T-helper 1 cell (primary cell): ENCODE data around the gene LAMC1.

ENCODE experiments used
- DNase-seq, 5 donors: peaks; one replicate each; pipeline ENCODE4 v3.0.0-alpha.2; 2012 to 2020

The LAMC1 gene

DNA sequence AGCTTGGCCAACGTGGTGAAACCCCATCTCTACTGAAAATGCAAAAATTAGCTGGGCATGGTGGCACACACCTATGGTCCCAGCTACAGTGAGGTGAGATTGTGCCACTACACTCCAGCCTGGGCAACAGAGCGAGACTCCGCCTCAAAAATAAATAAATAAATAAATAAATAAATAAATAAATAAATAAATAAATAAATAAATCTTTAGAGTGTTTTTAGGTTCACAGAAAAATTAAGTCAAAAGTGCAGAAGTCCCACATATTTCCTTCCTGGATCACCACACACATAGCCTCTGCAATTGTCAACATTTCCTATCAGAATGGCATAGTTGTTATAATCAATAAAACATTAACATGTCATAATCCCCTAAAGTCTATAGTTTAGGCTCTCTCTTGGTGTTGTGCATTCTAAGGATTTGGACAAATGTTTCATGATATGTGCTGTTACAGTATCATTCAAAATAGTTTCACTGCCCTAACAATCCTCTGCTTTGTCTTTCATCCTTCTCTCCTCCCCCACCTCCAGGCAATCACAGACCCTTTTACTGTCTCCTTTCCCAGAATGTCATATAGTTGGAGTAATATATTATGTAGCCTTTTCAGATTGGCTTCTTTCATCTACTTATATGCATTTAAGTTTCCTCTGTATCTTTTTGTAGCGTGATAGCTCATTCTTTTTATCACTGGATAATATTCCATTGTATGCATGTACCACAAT lies 58.3 kb downstream of the LAMC1 start:
- no peak for DNase-seq

DNA sequence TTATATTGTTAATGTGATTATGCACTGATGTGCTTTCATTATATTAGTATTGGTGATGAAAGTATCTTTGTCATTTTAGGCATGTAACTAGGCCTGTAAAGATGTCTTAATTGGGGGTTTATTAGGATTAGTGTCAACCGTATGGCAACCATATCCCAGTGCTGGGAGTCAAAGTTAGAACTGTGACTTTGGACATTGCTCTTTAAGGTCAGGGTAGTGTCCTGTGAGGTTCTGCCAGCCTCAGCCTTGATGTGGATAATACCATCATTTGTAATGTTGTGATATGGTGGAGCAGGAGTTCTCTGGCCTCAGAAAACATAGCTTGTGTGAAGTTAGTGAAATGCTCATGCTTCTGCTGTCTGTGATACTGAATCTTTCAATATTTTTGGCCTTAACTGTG lies 59.4 kb downstream of the LAMC1 start:
- no peak for DNase-seq

GRCh38 chr1:183087001-183087400 lies 63.8 kb downstream of the LAMC1 start:
- no peak for DNase-seq

DNA sequence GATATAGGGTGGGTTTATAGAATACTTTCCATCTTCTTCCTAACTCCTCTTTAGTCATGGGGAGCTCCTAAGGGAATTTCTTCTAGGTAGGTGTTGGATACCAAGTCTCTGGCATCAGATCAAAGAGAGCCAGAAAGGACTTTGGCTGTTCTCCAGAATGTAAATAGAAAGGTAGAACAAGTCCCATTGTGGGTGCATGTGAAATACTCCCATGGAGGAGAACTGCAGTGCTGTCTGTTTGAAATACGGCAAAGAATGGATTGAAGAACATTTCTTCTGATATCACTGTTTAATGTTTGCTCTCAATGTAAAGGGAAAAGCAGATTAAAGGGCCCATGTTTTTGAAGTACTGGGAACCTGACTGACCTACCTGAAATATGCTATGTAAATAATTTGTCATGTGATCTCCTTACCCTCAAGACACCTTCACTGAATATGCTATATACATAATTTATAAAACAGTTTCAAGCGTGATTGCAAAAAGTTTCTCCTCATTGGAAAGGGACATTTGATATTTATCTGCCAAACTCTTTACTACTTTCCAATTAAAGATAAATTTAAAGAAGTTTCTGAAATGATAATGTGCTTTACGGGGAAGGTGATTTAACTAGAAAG lies 65.9 kb downstream of the LAMC1 start:
- no peak for DNase-seq

GRCh38 chr1:183090391-183091006 lies 67.3 kb downstream of the LAMC1 start:
- DNase-seq, result no peak

DNA sequence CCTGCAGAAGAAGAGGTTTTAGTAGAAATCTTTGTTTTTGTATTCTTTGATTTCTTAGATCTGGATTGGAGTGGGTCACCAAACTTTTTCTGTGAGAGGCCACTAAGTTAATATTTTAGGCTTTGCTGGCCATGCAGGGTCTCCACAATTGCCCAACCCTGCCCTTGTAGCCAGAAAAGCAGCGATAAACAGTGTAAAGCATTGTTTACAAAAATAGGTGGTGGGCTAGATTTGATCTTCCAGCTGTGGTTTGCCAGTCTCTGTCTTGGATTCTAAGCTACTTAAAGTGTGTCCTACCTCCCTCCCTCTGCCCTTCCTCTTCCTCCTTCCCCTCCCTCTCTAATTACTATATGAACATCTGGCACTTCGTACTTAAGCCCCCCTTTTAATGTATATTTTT lies 68.0 kb downstream of the LAMC1 start:
- no peak for DNase-seq

- DNase-seq, result no peak
Observed at GRCh38 chr1:183092350-183092749, 69.1 kb downstream of the LAMC1 start.

GRCh38 chr1:183093066-183093668 lies 69.9 kb downstream of the LAMC1 start:
- no peak for DNase-seq

GRCh38 chr1:183093786-183094298 lies 70.6 kb downstream of the LAMC1 start:
- no peak for DNase-seq

DNA sequence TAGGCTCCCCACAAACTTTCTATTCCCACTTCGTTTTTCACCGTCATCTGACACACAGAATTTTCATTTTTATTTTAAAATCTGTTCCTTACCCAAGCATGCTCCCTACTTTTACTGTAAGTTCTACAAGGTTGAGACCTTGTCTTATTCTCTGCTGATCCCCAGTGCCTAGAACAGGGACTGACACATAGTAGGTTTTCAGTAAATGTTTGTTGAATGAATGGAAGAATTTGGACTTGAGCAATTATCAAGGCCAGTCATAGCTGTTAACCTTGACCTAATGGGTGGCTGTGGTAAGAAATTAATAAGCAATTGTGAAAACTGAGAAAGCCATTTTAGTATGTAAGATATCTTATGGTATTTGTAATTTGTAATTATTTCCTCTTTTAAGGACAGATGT lies 71.1 kb downstream of the LAMC1 start:
- DNase-seq, result no peak

GRCh38 chr1:183096351-183096750 lies 73.1 kb downstream of the LAMC1 start:
- no peak for DNase-seq

DNA sequence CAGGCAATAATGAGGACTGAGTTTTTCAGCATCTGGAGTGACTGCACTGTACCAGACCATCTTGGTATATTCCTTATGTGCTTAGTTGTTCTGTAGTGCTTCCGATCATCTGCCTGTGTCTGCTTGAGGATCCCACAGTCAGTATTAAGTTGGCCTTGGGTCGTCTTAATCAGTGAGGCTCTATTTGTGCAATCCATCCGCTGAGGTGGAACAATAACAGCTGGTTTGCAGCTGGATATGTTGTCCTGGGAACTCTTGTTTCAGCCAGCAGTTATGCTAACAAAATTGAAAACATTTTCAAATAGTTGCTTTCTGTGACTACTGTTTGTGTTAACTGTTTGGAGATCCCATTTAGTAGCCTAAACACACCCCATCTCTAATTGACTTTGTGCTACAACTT lies 73.7 kb downstream of the LAMC1 start:
- no peak for DNase-seq

GRCh38 chr1:183097438-183098051 lies 74.3 kb downstream of the LAMC1 start:
- DNase-seq, result no peak

DNA sequence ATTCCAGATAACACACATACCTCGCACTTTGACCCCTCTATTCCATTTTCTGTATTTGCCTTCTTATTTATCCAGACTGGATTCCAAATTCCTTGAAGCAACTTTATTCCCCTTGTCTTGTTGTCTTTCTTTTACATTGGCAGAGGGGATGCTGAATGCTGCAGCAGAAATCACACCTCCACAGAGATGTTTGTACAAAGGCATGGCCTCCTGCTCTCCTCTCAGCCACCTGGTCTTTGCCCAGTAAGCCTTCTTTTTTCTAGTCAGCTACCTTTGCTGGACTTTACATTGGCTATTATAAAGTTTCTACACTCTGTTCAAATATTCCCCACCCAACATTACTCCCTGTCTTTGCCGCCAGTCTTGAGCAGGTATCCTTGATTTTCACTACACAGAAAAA lies 75.1 kb downstream of the LAMC1 start:
- DNase-seq, result no peak

DNA sequence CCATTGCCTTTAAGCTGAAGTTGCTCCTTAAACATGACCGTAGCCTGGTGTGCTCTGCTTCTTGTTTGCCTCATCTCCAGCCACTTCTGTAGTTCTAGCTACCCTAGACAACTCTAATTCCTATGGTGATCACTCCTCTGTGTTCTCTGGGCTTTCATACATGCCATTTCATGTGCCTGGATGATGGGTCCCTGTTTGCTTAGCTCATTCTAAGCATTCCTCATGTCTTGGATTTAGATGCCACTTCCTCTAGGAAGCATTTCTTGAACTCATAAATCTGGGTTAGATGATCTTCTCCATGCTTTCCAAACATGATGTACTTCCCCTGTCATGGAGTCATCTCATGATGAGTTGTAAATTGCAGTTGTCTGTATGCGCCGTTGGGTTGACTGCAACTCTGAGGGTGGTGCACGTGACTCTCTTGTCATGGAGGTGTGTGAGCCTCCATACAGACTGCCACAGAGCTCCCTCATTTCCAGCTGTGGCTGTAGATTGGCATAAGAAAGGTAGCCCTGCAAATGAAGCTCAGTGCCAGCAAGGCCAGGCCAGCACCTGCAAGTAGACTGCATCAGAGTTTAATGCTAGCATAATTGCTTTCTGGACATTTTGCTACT lies 77.2 kb downstream of the LAMC1 start:
- DNase-seq, result no peak

- DNase-seq, result no peak
Observed at GRCh38 chr1:183101081-183101480, 77.9 kb downstream of the LAMC1 start.

DNA sequence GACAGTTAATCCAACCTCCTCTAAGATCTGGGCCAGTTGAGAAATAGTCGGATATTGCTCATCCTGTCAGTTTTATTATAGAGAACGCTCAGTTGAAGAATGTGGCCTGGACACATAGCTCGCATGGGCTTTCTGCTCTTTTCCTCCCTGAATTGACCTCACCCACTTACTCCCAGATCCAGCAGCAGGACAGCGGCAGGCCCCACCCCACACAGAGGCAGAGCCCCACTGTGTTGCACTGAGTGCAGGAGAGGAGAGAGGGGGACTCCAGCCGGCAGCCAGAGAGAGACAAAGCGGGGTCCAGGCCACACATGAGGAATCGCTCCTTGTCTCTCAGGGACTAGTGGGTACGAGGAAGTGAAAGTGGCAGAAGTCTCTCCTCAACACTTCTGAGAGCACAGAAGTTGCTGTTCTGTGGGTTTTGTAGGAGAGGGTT lies 78.6 kb downstream of the LAMC1 start:
- DNase-seq, result no peak

GRCh38 chr1:183103147-183103546 lies 79.9 kb downstream of the LAMC1 start:
- DNase-seq, result no peak

DNA sequence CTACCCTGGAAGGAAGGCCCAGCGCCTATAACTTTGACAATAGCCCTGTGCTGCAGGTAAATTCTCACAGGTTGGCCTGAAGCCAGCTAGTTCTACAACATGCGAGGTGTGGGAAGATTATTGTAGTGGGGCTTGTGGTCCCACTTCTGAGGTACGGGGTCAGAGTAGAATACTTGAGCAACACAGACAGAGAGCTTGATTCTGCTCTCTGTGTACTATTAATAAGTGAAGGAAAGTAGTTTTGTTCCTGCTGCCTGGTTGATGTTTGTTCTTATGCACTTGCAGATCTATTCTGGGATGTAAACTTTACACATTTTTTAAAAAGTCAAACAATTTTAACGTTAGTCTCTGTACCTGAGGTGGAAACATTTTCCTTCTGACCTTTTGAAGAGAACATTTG lies 80.4 kb downstream of the LAMC1 start:
- no peak for DNase-seq

GRCh38 chr1:183105449-183105848 lies 82.2 kb downstream of the LAMC1 start:
- no peak for DNase-seq

- no peak for DNase-seq
Observed at GRCh38 chr1:183106166-183106565, 82.9 kb downstream of the LAMC1 start.

DNA sequence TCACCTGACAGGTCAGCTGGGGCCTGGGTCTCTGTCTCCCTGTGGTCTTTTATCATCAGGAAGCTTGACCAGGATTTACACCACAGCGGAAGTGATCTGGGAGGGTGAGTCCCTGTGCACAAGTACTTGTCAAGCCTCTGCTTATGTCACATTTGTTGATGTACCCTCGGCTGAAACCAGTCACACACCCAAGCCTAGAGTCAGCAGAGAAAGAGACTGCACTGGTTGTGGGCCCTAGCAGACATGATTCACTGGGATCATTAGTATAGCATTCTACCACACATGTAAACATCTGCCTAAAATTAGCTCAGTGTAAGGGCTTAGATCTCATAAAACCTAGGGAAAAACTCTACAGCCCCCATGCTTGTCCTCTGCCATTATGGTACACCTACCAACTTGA lies 83.5 kb downstream of the LAMC1 start:
- no peak for DNase-seq
